SJSA1 (cell line): ENCODE data around the gene IL6ST. TPM values are rescaled to one million over a fixed set of nuclear protein-coding genes. Genes with fewer than 3 reads are reported as not detected.
A peak's percentile ranks its signal among the peaks of the same experiment; 100 is the strongest.
"Not testable (repeated sequence)": the region's sequence is repeated elsewhere in the genome, so short reads cannot be mapped to it uniquely, and the experiment has no call there.

Source experiments
- DNase-seq, 2 experiments: peaks; one replicate each; pipeline ENCODE4 v3.0.0-alpha.2; 2015 to 2020; ENCODE audit warnings: low spot score in 2 of 2, low read depth in 1 of 2
- H3K27ac ChIP-seq: fragments of 250-450 bp; sonication (Bioruptor Pico); 2 replicates; pipeline ENCODE4 v1.5.1; 2020; ENCODE audit warnings: mild to moderate bottlenecking, moderate library complexity
- H3K27me3 ChIP-seq: fragments of 250-450 bp; sonication (Bioruptor Pico); replicated peaks from 2 replicates; pipeline ENCODE4 v1.5.1; 2020; ENCODE audit warnings: mild to moderate bottlenecking, moderate library complexity
- H3K36me3 ChIP-seq: fragments of 250-450 bp; sonication (Bioruptor Pico); 2 replicates; pipeline ENCODE4 v1.5.1; 2020; ENCODE audit warnings: mild to moderate bottlenecking
- H3K4me1 ChIP-seq: fragments of 250-450 bp; sonication (Bioruptor Pico); replicated peaks from 2 replicates; pipeline ENCODE4 v1.6.1; 2021; ENCODE audit warnings: mild to moderate bottlenecking
- H3K4me3 ChIP-seq: fragments of 250-450 bp; sonication (Bioruptor Pico); 2 replicates; pipeline ENCODE4 v1.5.1; 2020; ENCODE audit warnings: mild to moderate bottlenecking
- H3K9me3 ChIP-seq: fragments of 250-450 bp; sonication (Bioruptor Pico); replicated peaks from 2 replicates; pipeline ENCODE4 v1.5.1; 2020; ENCODE audit warnings: mild to moderate bottlenecking
- total RNA-seq: library from RNA; depleted of rRNA; stranded (reverse); fragments of >200 nt; shearing (Covaris generic); gene quantifications from 2 replicates; pipeline ENCODE4 v1.2.3, GENCODE V29; 2014

Gene IL6ST
- total RNA-seq, 1 experiment from 2014 or later, result 192 TPM

GRCh38 chr5:56018832-56019231 lies 24.1 kb upstream of the IL6ST start:
- H3K36me3 ChIP-seq, result no peaks in the 10 kb centered on the region
- no peak overlapping the region for H3K27ac ChIP-seq
- no peaks in the 10 kb centered on the region for H3K27me3 ChIP-seq
- no peaks in the 10 kb centered on the region for H3K9me3 ChIP-seq
- no peaks in the 10 kb centered on the region for H3K4me1 ChIP-seq
- no peak for DNase-seq
- no peak overlapping the region for H3K4me3 ChIP-seq

GRCh38 chr5:56014701-56015100 lies 19.9 kb upstream of the IL6ST start:
- not testable (repeated sequence) for H3K4me3 ChIP-seq, H3K36me3 ChIP-seq, H3K9me3 ChIP-seq, H3K27ac ChIP-seq, H3K27me3 ChIP-seq, DNase-seq
- peaks cover 13% of the 10 kb centered on the region for H3K4me1 ChIP-seq

GRCh38 chr5:56013939-56014338 lies 19.2 kb upstream of the IL6ST start:
- H3K36me3 ChIP-seq, H3K27me3 ChIP-seq, DNase-seq, H3K9me3 ChIP-seq, H3K4me3 ChIP-seq, H3K27ac ChIP-seq: not testable (repeated sequence)
- peaks cover 13% of the 10 kb centered on the region for H3K4me1 ChIP-seq

- Histone ChIP-seq H3K4me1 (peaks cover 13% of the 10 kb centered on the region), H3K4me3 (no peak overlapping the region), H3K27ac (peak overlapping the region; percentile 21; the same call in 1 of the 2 replicates), H3K9me3 (no peaks in the 10 kb centered on the region), H3K27me3 (no peaks in the 10 kb centered on the region), H3K36me3 (no peaks in the 10 kb centered on the region)
- DNase-seq, result peak in 1 of 2 experiments; percentile 25
These were observed 17.7 kb upstream of the IL6ST start for GRCh38 chr5:56012281-56012963.

GRCh38 chr5:56011835-56012234 lies 17.1 kb upstream of the IL6ST start:
- Histone ChIP-seq H3K4me1 (peaks cover 13% of the 10 kb centered on the region), H3K36me3 (no peaks in the 10 kb centered on the region), H3K27me3 (0 out of 2 replicates have a peak, but pooled peaks cover under 1% of the 10 kb centered on the region), H3K9me3 (no peaks in the 10 kb centered on the region), H3K27ac (peak overlapping the region; percentile 21; the same call in 1 of the 2 replicates), H3K4me3 (no peak overlapping the region)
- peak; percentile 39 to 49 for DNase-seq

GRCh38 chr5:56010431-56010830 lies 15.7 kb upstream of the IL6ST start:
- no peak overlapping the region for H3K4me3 ChIP-seq
- no peak for DNase-seq
- H3K27ac ChIP-seq, result no peak overlapping the region
- H3K4me1 ChIP-seq, result peaks cover 13% of the 10 kb centered on the region
- no peaks in the 10 kb centered on the region for H3K9me3 ChIP-seq
- 0 out of 2 replicates have a peak, but pooled peaks cover 3% of the 10 kb centered on the region for H3K27me3 ChIP-seq
- no peaks in the 10 kb centered on the region for H3K36me3 ChIP-seq

GRCh38 chr5:56006600-56006999 lies 11.8 kb upstream of the IL6ST start:
- H3K9me3 ChIP-seq, result no peaks in the 10 kb centered on the region
- no peaks in the 10 kb centered on the region for H3K36me3 ChIP-seq
- peaks cover 1% of the 10 kb centered on the region for H3K4me1 ChIP-seq
- no peak for DNase-seq
- no peak overlapping the region for H3K4me3 ChIP-seq
- no peak overlapping the region for H3K27ac ChIP-seq
- 0 out of 2 replicates have a peak, but pooled peaks cover 3% of the 10 kb centered on the region for H3K27me3 ChIP-seq

GRCh38 chr5:56006094-56006493 lies 11.3 kb upstream of the IL6ST start:
- H3K36me3 ChIP-seq, result no peaks in the 10 kb centered on the region
- 0 out of 2 replicates have a peak, but pooled peaks cover 3% of the 10 kb centered on the region for H3K27me3 ChIP-seq
- H3K27ac ChIP-seq, result no peak overlapping the region
- no peaks in the 10 kb centered on the region for H3K4me1 ChIP-seq
- no peak overlapping the region for H3K4me3 ChIP-seq
- no peak for DNase-seq
- H3K9me3 ChIP-seq, result no peaks in the 10 kb centered on the region

GRCh38 chr5:56004874-56005273 lies 10.1 kb upstream of the IL6ST start:
- H3K4me1 ChIP-seq, result no peaks in the 10 kb centered on the region
- DNase-seq, result no peak

GRCh38 chr5:56003679-56004078 lies 8.9 kb upstream of the IL6ST start:
- H3K4me1 ChIP-seq, result no peaks in the 10 kb centered on the region
- no peak for DNase-seq
- H3K9me3 ChIP-seq, result no peaks in the 10 kb centered on the region
- no peaks in the 10 kb centered on the region for H3K36me3 ChIP-seq
- 0 out of 2 replicates have a peak, but pooled peaks cover 3% of the 10 kb centered on the region for H3K27me3 ChIP-seq
- H3K4me3 ChIP-seq, result no peak overlapping the region
- H3K27ac ChIP-seq, result no peak overlapping the region

More at GRCh38 chr5:56004874-56005273, 10.1 kb upstream of the IL6ST start:
- Histone ChIP-seq H3K36me3 (no peaks in the 10 kb centered on the region), H3K27me3 (0 out of 2 replicates have a peak, but pooled peaks cover 3% of the 10 kb centered on the region), H3K9me3 (no peaks in the 10 kb centered on the region), H3K27ac (no peak overlapping the region), H3K4me3 (no peak overlapping the region)

GRCh38 chr5:56003179-56003578 lies 8.4 kb upstream of the IL6ST start:
- 0 out of 2 replicates have a peak, but pooled peaks cover 3% of the 10 kb centered on the region for H3K27me3 ChIP-seq
- H3K4me3 ChIP-seq, result no peak overlapping the region
- no peaks in the 10 kb centered on the region for H3K4me1 ChIP-seq
- no peaks in the 10 kb centered on the region for H3K9me3 ChIP-seq
- no peaks in the 10 kb centered on the region for H3K36me3 ChIP-seq
- H3K27ac ChIP-seq, result no peak overlapping the region
- DNase-seq, result no peak

- Histone ChIP-seq H3K27ac (no peak overlapping the region), H3K36me3 (no peaks in the 10 kb centered on the region), H3K9me3 (no peaks in the 10 kb centered on the region), H3K4me1 (no peaks in the 10 kb centered on the region), H3K4me3 (no peak overlapping the region), H3K27me3 (0 out of 2 replicates have a peak, but pooled peaks cover 3% of the 10 kb centered on the region)
- DNase-seq, result no peak
These were observed 7.5 kb upstream of the IL6ST start for GRCh38 chr5:56002303-56002702.

GRCh38 chr5:56000221-56000620 lies 5.5 kb upstream of the IL6ST start:
- not testable (repeated sequence) for H3K36me3 ChIP-seq, H3K27ac ChIP-seq, H3K4me1 ChIP-seq, H3K4me3 ChIP-seq, H3K9me3 ChIP-seq, DNase-seq, H3K27me3 ChIP-seq

GRCh38 chr5:55998966-55999365 lies 4.2 kb upstream of the IL6ST start:
- Histone ChIP-seq H3K4me1 (peaks cover 4% of the 10 kb centered on the region; the same call in 1 of the 2 replicates), H3K27ac (no peak overlapping the region), H3K9me3 (no peaks in the 10 kb centered on the region), H3K36me3 (peaks cover 3% of the 10 kb centered on the region), H3K27me3 (no peaks in the 10 kb centered on the region), H3K4me3 (no peak overlapping the region)
- DNase-seq, result no peak
